NB4 (cell line): ENCODE data around the gene ATP5IF1.

Source experiments
- CTCF ChIP-seq: IDR thresholded peaks from one replicate; pipeline ENCODE4 v1.5.1; 2012; ENCODE audit warnings: low read depth, low read length
- MYC ChIP-seq: IDR thresholded peaks from 2 replicates; pipeline ENCODE4 v1.6.1; 2011; ENCODE audit warnings: low read depth, low read length
- POLR2A ChIP-seq: IDR thresholded peaks from 2 replicates; pipeline ENCODE4 v1.6.1; 2011; ENCODE audit warnings: mild to moderate bottlenecking; ENCODE audit not compliant: insufficient read length; ENCODE audit errors: extremely low read depth

GRCh38 chr1:28272215-28272852 is 36.4 kb downstream of the ATP5IF1 start:
- TF ChIP-seq CTCF (no peak), MYC (no peak), POLR2A (no peak)
